Osteoblast (primary cell): ENCODE data around the gene EXD3. TPM values are rescaled to one million over a fixed set of nuclear protein-coding genes. Genes with fewer than 3 reads are reported as not detected.

Experiments used
- DNase-seq: peaks from one replicate; pipeline ENCODE4 v3.0.0; 2011; ENCODE audit warnings: low spot score, mixed read lengths; ENCODE audit not compliant: insufficient read length; ENCODE audit errors: missing footprints
- H2AFZ ChIP-seq: 2 replicates; pipeline ENCODE4 v1.6.0; 2011; ENCODE audit warnings: mild to moderate bottlenecking, low read length
- H3K27ac ChIP-seq: 2 replicates; pipeline ENCODE4 v1.5.1; 2011; ENCODE audit warnings: mild to moderate bottlenecking, low read depth, low read length, moderate library complexity
- H3K27me3 ChIP-seq: 2 replicates; pipeline ENCODE4 v1.6.0; 2012; ENCODE audit warnings: mild to moderate bottlenecking, control low read depth, inconsistent platforms, low read length, moderate library complexity; ENCODE audit not compliant: insufficient read depth
- H3K36me3 ChIP-seq: 2 replicates; pipeline ENCODE4 v1.5.1; 2011; ENCODE audit warnings: mild to moderate bottlenecking, low read length, control low read depth, moderate library complexity; ENCODE audit not compliant: insufficient read depth
- H3K4me1 ChIP-seq: 2 replicates; pipeline ENCODE4 v1.5.1; 2011; ENCODE audit warnings: mild to moderate bottlenecking, low read length, control low read depth, moderate library complexity; ENCODE audit not compliant: insufficient read depth
- H3K4me2 ChIP-seq: 2 replicates; pipeline ENCODE4 v1.6.0; 2011; ENCODE audit warnings: mild to moderate bottlenecking, low read length; ENCODE audit not compliant: insufficient read depth
- H3K4me3 ChIP-seq: fragments of 200-600 bp; sonication (generic); 3 replicates; pipeline ENCODE4 v1.5.1; 2012; ENCODE audit warnings: mild to moderate bottlenecking, low read length, inconsistent platforms; ENCODE audit not compliant: insufficient read depth
- H3K79me2 ChIP-seq: 2 replicates; pipeline ENCODE4 v1.6.0; 2012; ENCODE audit warnings: mild to moderate bottlenecking, low read length, control low read depth, inconsistent platforms; ENCODE audit not compliant: insufficient read depth
- H3K9me3 ChIP-seq: 2 replicates; pipeline ENCODE4 v1.5.1; 2011; ENCODE audit warnings: low read depth, low read length, control low read depth
- H4K20me1 ChIP-seq: 2 replicates; pipeline ENCODE4 v1.6.0; 2012; ENCODE audit warnings: mild to moderate bottlenecking, low read length, control low read depth; ENCODE audit not compliant: insufficient read depth
- total RNA-seq: library from RNA; depleted of rRNA; stranded (reverse); fragments of >200 nt; gene quantifications from 2 replicates; pipeline ENCODE4 v1.2.3, GENCODE V29; 2012
- TF ChIP-seq, protein P1 (sequence below): IDR thresholded peaks from 2 replicates; pipeline ENCODE4 v1.5.1; 2011; ENCODE audit warnings: mild to moderate bottlenecking, low read depth, low read length, moderate library complexity; ENCODE audit errors: extremely low read depth

Gene EXD3
- total RNA-seq, 1 donor: 7.6 TPM

DNA sequence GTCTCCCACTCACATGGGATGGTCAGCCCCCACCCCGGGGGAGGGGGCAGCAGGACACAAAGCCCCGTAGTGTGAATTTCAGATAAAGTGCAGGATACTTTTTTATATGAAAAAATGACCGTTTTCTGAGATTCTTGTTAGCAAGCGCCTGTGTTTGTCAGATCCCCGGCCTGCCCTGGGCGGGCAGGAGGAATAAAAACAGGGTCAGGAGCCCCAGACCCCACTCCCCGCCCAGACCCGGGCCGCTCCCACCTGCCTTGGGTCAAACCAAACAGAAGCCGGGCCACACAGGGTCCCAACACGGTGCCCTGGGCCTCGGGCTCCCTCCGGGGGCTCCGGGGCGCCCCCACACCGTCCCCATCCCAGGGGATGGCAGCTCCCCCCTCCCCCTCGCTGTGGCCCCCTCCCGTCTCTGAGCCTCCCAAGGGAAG is 107.4 kb downstream of the EXD3 start:
- Histone ChIP-seq H3K79me2 (no peaks in the 10 kb centered on the region), H3K27me3 (no peaks in the 10 kb centered on the region), H3K27ac (no peak overlapping the region), H2AFZ (no peak overlapping the region), H4K20me1 (peaks cover 3% of the 10 kb centered on the region), H3K36me3 (no peaks in the 10 kb centered on the region), H3K4me2 (no peak overlapping the region), H3K9me3 (no peaks in the 10 kb centered on the region), H3K4me1 (no peaks in the 10 kb centered on the region), H3K4me3 (no peak overlapping the region)
- DNase-seq: peak; percentile 96
- TF ChIP-seq, protein P1, sequence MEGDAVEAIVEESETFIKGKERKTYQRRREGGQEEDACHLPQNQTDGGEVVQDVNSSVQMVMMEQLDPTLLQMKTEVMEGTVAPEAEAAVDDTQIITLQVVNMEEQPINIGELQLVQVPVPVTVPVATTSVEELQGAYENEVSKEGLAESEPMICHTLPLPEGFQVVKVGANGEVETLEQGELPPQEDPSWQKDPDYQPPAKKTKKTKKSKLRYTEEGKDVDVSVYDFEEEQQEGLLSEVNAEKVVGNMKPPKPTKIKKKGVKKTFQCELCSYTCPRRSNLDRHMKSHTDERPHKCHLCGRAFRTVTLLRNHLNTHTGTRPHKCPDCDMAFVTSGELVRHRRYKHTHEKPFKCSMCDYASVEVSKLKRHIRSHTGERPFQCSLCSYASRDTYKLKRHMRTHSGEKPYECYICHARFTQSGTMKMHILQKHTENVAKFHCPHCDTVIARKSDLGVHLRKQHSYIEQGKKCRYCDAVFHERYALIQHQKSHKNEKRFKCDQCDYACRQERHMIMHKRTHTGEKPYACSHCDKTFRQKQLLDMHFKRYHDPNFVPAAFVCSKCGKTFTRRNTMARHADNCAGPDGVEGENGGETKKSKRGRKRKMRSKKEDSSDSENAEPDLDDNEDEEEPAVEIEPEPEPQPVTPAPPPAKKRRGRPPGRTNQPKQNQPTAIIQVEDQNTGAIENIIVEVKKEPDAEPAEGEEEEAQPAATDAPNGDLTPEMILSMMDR: no peak

DNA sequence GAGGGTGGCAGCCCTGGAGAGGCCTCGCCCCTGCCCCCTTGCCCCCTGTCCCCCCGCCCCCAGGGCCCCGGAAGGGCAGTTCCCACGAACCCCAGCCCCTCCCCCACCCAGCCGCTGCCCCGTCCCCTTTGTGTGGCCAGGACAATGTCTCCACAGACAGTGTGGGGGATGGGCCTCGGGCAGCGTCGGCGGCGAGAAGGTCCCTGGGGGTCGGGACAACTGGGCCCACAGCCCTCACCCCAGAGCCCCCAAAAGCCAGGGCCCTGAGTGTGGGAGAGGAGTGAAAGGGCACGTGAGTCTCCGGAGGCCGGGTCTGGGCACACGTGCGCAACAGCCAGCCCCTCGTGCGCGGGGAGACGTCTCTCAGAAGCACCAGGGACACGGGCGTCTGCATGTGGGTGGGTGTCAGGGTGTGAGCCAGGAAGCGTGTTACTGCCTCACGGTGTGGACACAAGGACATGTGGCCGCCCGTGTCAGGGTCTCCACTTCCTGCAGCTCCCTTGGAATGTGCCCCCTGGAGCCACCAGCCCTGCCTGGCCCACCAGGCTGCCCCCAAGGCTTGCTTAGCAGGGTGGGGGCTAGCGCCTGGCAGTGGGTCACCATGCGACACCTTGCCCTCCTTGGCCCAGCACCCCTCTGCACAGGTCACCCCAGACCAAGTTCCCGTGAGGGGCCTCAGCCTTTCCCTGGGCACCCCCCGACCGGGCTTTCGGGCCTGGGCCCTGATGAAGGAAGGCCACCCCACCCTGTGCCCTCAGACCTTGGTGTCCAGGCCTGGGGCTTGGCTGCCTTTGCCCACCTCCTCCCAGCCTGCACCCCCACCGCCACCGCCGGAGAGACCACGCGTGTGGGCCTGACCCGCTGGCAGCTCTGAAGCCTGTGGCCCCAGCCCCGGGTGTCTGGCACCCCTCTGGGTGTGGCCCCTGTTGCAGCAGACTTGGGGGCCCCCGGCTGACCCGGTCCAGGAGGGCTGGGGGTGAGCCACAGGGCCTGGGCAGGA is 108.1 kb downstream of the EXD3 start:
- H3K36me3 ChIP-seq: no peaks in the 10 kb centered on the region
- H3K4me3 ChIP-seq: no peak overlapping the region
- TF ChIP-seq, protein P1: no peak
- no peak overlapping the region for H2AFZ ChIP-seq
- no peak overlapping the region for H3K4me2 ChIP-seq
- H3K9me3 ChIP-seq: no peaks in the 10 kb centered on the region
- no peak overlapping the region for H3K27ac ChIP-seq
- H3K4me1 ChIP-seq: no peaks in the 10 kb centered on the region
- H4K20me1 ChIP-seq: peaks cover 3% of the 10 kb centered on the region
- H3K79me2 ChIP-seq: no peaks in the 10 kb centered on the region
- no peaks in the 10 kb centered on the region for H3K27me3 ChIP-seq
- DNase-seq: peak; percentile 88

DNA sequence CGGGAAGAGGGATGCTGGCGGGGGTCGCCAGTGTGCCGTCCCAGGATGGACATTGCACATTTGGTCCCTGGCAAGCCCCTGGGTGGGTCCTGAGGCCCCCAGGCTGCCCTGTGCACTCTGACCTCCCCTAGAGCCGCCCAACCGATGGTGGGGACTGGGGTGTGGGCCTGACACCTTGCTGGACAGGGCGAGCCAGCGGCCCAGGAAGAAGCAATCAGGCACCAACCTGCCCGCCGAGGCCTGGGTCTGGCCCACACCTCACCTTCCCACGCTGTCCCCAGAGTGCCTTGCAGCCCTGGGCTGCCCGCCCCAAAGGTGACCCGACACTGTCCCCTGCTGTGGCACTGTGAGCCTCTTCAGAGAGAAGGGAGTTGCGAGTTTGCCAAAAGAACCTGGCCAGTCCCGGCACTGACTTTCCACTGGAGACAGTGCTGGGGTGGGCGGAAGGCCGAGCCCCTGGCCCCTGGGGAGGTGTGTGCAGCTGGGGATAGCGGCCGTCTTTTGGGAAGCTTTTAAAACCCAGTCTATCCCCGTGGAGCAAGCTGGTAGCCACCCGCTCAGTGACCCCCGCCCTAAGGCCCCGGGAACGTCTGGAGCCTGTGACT is 108.9 kb downstream of the EXD3 start:
- peak; percentile 89 for DNase-seq

More for the DNA sequence above, 108.9 kb downstream of the EXD3 start:
- no peaks in the 10 kb centered on the region for H3K9me3 ChIP-seq
- no peak overlapping the region for H2AFZ ChIP-seq
- H4K20me1 ChIP-seq: no peaks in the 10 kb centered on the region
- no peak overlapping the region for H3K4me3 ChIP-seq
- H3K27me3 ChIP-seq: no peaks in the 10 kb centered on the region
- no peaks in the 10 kb centered on the region for H3K79me2 ChIP-seq
- no peak overlapping the region for H3K27ac ChIP-seq
- H3K36me3 ChIP-seq: no peaks in the 10 kb centered on the region
- no peaks in the 10 kb centered on the region for H3K4me1 ChIP-seq
- TF ChIP-seq, protein P1: no peak
- no peak overlapping the region for H3K4me2 ChIP-seq
